HG03097 (cell line): ENCODE measurements around the gene MAGEB18.

Experiments used
- ATAC-seq: cut with Tn5 transposase; IDR thresholded peaks from one replicate; pipeline ENCODE4 v1.9.1; 2021; ENCODE audit not compliant: unreplicated experiment, low FRiP score

The MAGEB18 gene

DNA sequence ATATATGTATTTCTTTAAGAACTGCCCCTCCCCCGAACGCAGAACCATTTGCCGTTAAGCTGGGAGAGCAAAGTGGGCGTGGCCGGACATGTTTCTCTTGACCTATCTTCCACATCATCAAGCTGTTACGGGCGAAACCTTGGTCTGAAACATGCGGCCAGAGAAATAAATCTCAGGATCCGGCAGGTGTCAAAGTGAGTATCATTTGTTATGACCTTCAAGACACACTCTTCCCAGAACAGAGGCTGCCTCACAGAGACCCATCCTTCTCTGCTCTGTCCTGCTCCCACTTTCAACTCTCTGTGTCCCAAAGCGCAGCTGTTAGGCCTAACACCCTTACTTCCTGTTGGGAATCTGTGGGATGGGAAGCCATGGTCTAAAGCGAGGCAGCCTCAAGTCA, at the start of gene MAGEB18:
TSS of gene MAGEB18 (plus strand) at position 70 of the 400 bp plus-strand sequence. CDS start 643 bp downstream, outside the sequence.
- no peak for ATAC-seq

DNA sequence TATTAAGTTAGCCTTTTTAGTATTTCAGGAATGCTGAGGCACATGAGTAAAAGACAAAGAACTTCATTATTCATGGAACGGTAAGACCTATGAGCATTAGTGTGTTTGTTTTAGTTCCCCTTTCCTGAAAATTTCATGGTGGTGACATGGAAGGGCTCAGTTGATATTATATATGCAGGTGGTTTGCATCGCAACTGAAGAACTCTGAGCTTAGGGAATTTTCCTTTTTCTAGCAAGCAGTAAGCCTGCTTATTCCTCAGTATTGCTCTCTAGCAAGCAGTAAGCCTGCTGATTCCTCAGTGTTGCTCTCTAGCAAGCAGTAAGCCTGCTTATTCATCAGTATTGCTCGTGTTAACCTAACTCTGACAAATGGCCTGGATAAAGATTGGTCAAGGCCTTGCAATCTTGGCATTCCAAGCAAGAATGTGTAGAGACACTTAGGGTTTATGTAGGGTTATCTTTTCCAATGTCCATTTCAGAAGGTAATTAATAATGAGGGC, 37.7 kb upstream of the MAGEB18 start:
- ATAC-seq: no peak

DNA sequence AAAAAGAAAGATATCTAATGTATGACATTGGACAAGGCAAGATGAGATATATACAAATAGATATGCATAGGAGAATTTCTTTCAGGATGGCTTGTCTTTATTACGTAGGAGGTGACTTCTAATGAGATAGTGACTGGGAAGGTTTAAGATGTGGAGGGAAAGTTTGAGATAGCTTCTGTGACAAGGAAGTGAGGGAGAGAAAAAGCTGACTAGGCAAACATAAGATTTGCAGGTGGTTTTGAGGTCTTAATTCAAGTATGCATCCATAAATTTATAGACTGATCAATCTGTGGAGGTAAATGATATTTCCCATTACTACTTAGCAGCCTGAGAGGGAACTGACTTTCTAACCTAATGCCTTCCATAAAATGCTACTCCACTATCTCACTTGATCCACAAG, 29.0 kb upstream of the MAGEB18 start:
- ATAC-seq: no peak

DNA sequence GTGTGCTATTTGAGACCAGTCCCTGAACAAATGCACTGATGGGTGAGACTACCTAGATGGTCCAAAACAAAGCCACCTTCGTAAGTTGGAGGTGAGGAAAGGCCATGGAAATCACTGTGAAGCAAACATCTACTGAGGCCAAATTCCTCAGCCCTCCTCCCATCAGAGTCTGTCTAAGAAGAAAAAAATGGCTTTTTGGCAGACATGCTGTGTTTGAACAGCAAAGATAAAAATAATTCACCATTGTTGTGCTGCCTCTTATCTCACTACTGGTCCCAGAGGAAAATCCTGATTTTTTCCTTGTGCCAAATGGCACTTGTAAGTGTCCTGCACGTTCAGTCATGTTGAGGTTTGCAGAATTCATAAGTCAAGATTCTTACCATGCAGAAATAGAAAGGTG, 7.9 kb downstream of the MAGEB18 start:
- ATAC-seq: no peak

DNA sequence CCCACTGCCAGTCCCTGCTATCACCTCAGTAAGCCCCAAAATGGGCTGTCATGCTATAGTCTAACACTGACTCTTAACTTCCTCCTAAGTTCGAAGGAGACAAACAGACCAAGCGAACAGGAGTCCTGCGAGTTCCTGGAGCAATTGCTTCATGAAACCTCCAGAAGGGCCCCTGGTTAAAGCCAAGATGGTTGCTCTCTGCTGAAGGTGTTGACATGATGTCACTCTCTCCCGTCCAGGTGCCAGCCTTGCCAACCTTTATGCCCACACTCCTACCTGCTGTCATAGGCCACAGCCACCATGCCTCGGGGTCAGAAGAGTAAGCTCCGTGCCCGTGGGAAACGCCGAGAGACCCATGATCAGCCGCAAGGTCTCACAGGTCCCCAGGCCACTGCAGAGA, 22.2 kb downstream of the MAGEB18 start, which contains the start of gene MAGEB6B:
TSS of gene MAGEB6B (plus strand) at position 301 of the 400 bp plus-strand sequence. CDS start at position 301, 0 bp downstream.
- no peak for ATAC-seq
